IgD-negative memory B cell (primary cell): ENCODE measurements around the gene OR2B6. TPM values are rescaled to one million over a fixed set of nuclear protein-coding genes. Genes with fewer than 3 reads are reported as not detected.
A peak's percentile ranks its signal among the peaks of the same experiment; 100 is the strongest.

Experiments
- H3K27ac Mint-ChIP-seq, 3 donors: one replicate each; pipeline ENCODE4 v1.8.0; 2020 to 2022; ENCODE audit warnings: mild to moderate bottlenecking in 3 of 3, mixed read lengths in 3 of 3, moderate library complexity in 1 of 3
- H3K27me3 Mint-ChIP-seq: one replicate; pipeline ENCODE4 v1.8.0; 2021; ENCODE audit warnings: mixed read lengths
- H3K36me3 Mint-ChIP-seq: one replicate; pipeline ENCODE4 v1.8.0; 2020; ENCODE audit warnings: mild to moderate bottlenecking, mixed read lengths
- H3K4me1 Mint-ChIP-seq, 3 donors: one replicate each; pipeline ENCODE4 v1.8.0; 2020 to 2022; ENCODE audit warnings: mixed read lengths in 3 of 3, mild to moderate bottlenecking in 1 of 3
- H3K4me3 Mint-ChIP-seq, 4 donors: one replicate each; pipeline ENCODE4 v1.8.0; 2020 to 2022; ENCODE audit warnings: mild to moderate bottlenecking in 4 of 4, mixed read lengths in 4 of 4, moderate library complexity in 3 of 4
- H3K9me3 Mint-ChIP-seq, 3 donors: one replicate each; pipeline ENCODE4 v1.8.0; 2020 to 2021; ENCODE audit warnings: mixed read lengths in 3 of 3, mild to moderate bottlenecking in 1 of 3
- polyA plus RNA-seq: library from polyadenylated mRNA; unstranded; fragments of 300-500 nt; fragmentation: Illumina TruSeq; gene quantifications from one replicate; pipeline ENCODE4 v1.2.3, GENCODE V29; 2021

OR2B6 gene
- polyA plus RNA-seq, 1 donor from 2014 or later: not detected

GRCh38 chr6:28005152-28005890 lies 48.3 kb downstream of the OR2B6 start:
- peaks cover 2% of the 10 kb centered on the region for H3K27me3 Mint-ChIP-seq
- H3K4me1 Mint-ChIP-seq: peaks cover 14 to 15% (median 14%) of the 10 kb centered on the region in 3 donors
- peak overlapping the region in 1 of 4 donors; percentile 79 for H3K4me3 Mint-ChIP-seq
- no peak overlapping the region for H3K27ac Mint-ChIP-seq
- H3K9me3 Mint-ChIP-seq: peaks cover 3 to 9% (median 4%) of the 10 kb centered on the region in 3 donors
- H3K36me3 Mint-ChIP-seq: peaks cover 4% of the 10 kb centered on the region

- peaks cover 14 to 19% (median 17%) of the 10 kb centered on the region in 3 donors for H3K4me1 Mint-ChIP-seq
- peaks cover 2% of the 10 kb centered on the region for H3K27me3 Mint-ChIP-seq
- H3K27ac Mint-ChIP-seq: peak overlapping the region in 1 of 3 donors; percentile 25
- no peak overlapping the region for H3K4me3 Mint-ChIP-seq
- H3K9me3 Mint-ChIP-seq: peaks cover 3 to 9% (median 4%) of the 10 kb centered on the region in 3 donors
- peaks cover 4% of the 10 kb centered on the region for H3K36me3 Mint-ChIP-seq
Measured at GRCh38 chr6:28005975-28006374, 48.9 kb downstream of the OR2B6 start.

Other genes starting within 250 kb of the OR2B6 start
- gene OR2B2, start 44.8 kb upstream of the OR2B6 start, polyA plus RNA-seq: not detected
- gene ZNF165, start 123.3 kb downstream of the OR2B6 start, polyA plus RNA-seq: 3.5 TPM
- gene ZSCAN16, start 167.4 kb downstream of the OR2B6 start, polyA plus RNA-seq: 14.3 TPM
- 0.85 TPM for gene ZKSCAN8, start 184.6 kb downstream of the OR2B6 start, polyA plus RNA-seq